Smooth muscle cell (in vitro differentiated cells): ENCODE data around the gene EXOC1. TPM values are rescaled to one million over a fixed set of nuclear protein-coding genes. Genes with fewer than 3 reads are reported as not detected.

Source experiments
- DNase-seq: peaks from one replicate; lab custom pipeline; 2025; ENCODE audit not compliant: unreplicated experiment; lab: John Stamatoyannopoulos, UW
- H2AFZ ChIP-seq: fragments of 200-600 bp; sonication (generic); 2 replicates; pipeline ENCODE4 v1.6.0; 2016; ENCODE audit warnings: antibody characterized with exemption, low read depth, mild to moderate bottlenecking
- H3F3A ChIP-seq: fragments of 200-600 bp; sonication (generic); 2 replicates; pipeline ENCODE4 v1.6.0; 2017; ENCODE audit warnings: antibody characterized with exemption, low read depth
- H3K27ac ChIP-seq: fragments of 200-600 bp; sonication (generic); 2 replicates; pipeline ENCODE4 v1.5.1; 2016; ENCODE audit warnings: low read depth, mild to moderate bottlenecking
- H3K27me3 ChIP-seq: fragments of 200-600 bp; sonication (generic); 2 replicates; pipeline ENCODE4 v1.6.1; 2016; ENCODE audit warnings: low read depth, mild to moderate bottlenecking
- H3K36me3 ChIP-seq: fragments of 200-600 bp; sonication (generic); 2 replicates; pipeline ENCODE4 v1.5.1; 2016; ENCODE audit warnings: low read depth
- H3K4me1 ChIP-seq: fragments of 200-600 bp; sonication (generic); 2 replicates; pipeline ENCODE4 v1.5.1; 2016; ENCODE audit warnings: low read depth
- H3K4me2 ChIP-seq: fragments of 200-600 bp; sonication (generic); 2 replicates; pipeline ENCODE4 v1.6.0; 2016; ENCODE audit warnings: mild to moderate bottlenecking
- H3K4me3 ChIP-seq: fragments of 200-600 bp; sonication (generic); 2 replicates; pipeline ENCODE4 v1.5.1; 2016; ENCODE audit warnings: mild to moderate bottlenecking
- H3K79me2 ChIP-seq: fragments of 200-600 bp; sonication (generic); 2 replicates; pipeline ENCODE4 v1.6.0; 2016; ENCODE audit warnings: low read depth, mild to moderate bottlenecking
- H3K9ac ChIP-seq: fragments of 200-600 bp; sonication (generic); 2 replicates; pipeline ENCODE4 v1.6.0; 2016; ENCODE audit warnings: low read depth
- H3K9me3 ChIP-seq: fragments of 200-600 bp; sonication (generic); replicated peaks from 2 replicates; pipeline ENCODE4 v1.5.1; 2016; ENCODE audit warnings: low read depth
- H4K20me1 ChIP-seq: fragments of 200-600 bp; sonication (generic); 2 replicates; pipeline ENCODE4 v1.6.0; 2016; ENCODE audit warnings: low read depth
- WGBS: methylation state at CpG from one replicate; pipeline ENCODE4 v1.1.7; 2016; ENCODE audit warnings: low lambda C conversion rate; 5-methylcytosine and 5-hydroxymethylcytosine counted together
- polyA plus RNA-seq: library from polyadenylated mRNA; unstranded; fragments of >200 nt; fragmentation: Nextera tagmentation; extraction: Ambion mirVana; gene quantifications from 2 replicates; pipeline ENCODE4 v1.2.1, GENCODE V29; 2016
- total RNA-seq: library from RNA; depleted of rRNA; stranded (reverse); fragments of >200 nt; gene quantifications from 2 replicates; pipeline ENCODE4 v1.2.3, GENCODE V29; 2014
- TF ChIP-seq, protein P1 (sequence below): fragments of 200-600 bp; sonication (generic); IDR thresholded peaks from 2 replicates; pipeline ENCODE4 v1.5.1; 2017; ENCODE audit warnings: borderline replicate concordance, mild to moderate bottlenecking, antibody characterized with exemption; ENCODE audit not compliant: insufficient read depth, poor library complexity, severe bottlenecking

The EXOC1 gene
- total and polyA plus RNA-seq, 2 experiments from 2014 or later, result 18.5 to 34.2 TPM

DNA sequence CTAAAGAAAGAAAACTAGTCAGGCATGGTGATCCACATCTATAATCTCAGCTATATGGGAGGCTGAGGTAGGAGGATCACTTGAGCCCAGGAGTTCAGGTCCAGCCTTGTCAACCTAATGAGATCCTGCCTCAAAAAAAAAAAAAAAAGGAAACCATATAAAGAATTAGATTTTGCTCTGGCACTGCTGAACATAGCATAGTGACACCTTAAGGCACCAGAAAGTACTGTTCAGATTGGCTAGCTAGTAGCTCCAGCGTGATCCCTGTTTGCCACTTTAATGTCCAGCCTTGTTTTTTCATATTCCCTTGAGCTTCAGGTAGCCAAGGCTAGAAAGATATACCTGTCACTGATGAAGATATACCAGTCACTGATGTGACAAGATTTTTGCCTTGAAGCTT is 34.1 kb downstream of the EXOC1 start:
- H3K79me2 ChIP-seq, result no peaks in the 10 kb centered on the region
- no peak overlapping the region for H3K9ac ChIP-seq
- H3K4me3 ChIP-seq, result no peak overlapping the region
- H3K27me3 ChIP-seq, result no peaks in the 10 kb centered on the region
- no peak overlapping the region for H2AFZ ChIP-seq
- TF ChIP-seq, protein P1, sequence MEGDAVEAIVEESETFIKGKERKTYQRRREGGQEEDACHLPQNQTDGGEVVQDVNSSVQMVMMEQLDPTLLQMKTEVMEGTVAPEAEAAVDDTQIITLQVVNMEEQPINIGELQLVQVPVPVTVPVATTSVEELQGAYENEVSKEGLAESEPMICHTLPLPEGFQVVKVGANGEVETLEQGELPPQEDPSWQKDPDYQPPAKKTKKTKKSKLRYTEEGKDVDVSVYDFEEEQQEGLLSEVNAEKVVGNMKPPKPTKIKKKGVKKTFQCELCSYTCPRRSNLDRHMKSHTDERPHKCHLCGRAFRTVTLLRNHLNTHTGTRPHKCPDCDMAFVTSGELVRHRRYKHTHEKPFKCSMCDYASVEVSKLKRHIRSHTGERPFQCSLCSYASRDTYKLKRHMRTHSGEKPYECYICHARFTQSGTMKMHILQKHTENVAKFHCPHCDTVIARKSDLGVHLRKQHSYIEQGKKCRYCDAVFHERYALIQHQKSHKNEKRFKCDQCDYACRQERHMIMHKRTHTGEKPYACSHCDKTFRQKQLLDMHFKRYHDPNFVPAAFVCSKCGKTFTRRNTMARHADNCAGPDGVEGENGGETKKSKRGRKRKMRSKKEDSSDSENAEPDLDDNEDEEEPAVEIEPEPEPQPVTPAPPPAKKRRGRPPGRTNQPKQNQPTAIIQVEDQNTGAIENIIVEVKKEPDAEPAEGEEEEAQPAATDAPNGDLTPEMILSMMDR, result no peak
- no peaks in the 10 kb centered on the region for H3K9me3 ChIP-seq
- DNase-seq, result no peak
- H3F3A ChIP-seq, result no peaks in the 10 kb centered on the region
- WGBS, result 83% methylated on average over 1 of the region's 1 CpG
- no peaks in the 10 kb centered on the region for H4K20me1 ChIP-seq
- no peak overlapping the region for H3K27ac ChIP-seq
- no peaks in the 10 kb centered on the region for H3K36me3 ChIP-seq
- peaks cover 7% of the 10 kb centered on the region for H3K4me1 ChIP-seq
- no peak overlapping the region for H3K4me2 ChIP-seq

DNA sequence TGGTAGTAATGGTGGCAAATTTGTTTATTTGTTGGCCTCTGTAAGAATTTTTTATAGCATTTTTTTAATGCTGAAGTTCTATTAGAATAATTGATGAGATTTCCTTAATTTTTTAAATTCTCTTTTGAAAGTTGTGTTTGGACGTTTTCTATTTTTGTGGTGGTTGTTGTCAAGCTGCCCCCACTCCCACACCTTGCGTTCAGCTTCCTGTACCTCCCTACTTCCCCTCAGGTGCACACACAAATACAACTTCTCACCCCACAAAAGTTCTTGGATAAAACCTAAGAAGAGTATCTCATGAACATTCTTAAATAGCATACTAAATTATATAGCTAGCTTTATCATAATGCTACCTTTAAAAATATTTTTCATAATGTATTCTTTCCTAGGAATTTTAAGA is 38.7 kb downstream of the EXOC1 start:
- Histone ChIP-seq H3K9me3 (no peaks in the 10 kb centered on the region), H3K79me2 (no peaks in the 10 kb centered on the region), H3K36me3 (peaks cover 26% of the 10 kb centered on the region), H3K4me2 (no peak overlapping the region), H3K4me1 (no peaks in the 10 kb centered on the region), H4K20me1 (no peaks in the 10 kb centered on the region), H3K4me3 (no peak overlapping the region), H2AFZ (no peak overlapping the region), H3K27ac (no peak overlapping the region), H3F3A (no peaks in the 10 kb centered on the region), H3K27me3 (no peaks in the 10 kb centered on the region), H3K9ac (no peak overlapping the region)
- no peak for DNase-seq
- WGBS, result 93% methylated on average over 2 of the region's 2 CpGs
- TF ChIP-seq, protein P1, result no peak

DNA sequence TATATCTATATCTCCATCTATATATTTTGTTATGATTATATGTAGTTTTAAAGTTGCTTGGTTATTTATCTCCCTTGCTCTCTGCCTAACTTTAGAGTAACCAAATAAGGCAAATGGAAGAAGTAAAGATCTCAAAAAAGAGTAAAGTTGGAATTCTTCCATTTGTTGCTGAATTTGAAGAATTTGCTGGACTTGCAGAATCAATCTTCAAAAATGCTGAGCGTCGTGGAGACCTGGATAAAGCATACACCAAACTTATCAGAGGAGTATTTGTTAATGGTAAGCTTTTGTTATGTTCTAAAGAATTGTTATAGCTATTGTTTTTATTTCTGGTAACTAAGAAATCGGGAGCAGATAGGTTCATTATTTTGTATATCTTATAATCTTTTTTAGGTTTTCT is 43.2 kb downstream of the EXOC1 start:
- H3K4me1 ChIP-seq, result no peaks in the 10 kb centered on the region
- no peaks in the 10 kb centered on the region for H3K27me3 ChIP-seq
- no peak overlapping the region for H3K27ac ChIP-seq
- no peak for DNase-seq
- H4K20me1 ChIP-seq, result no peaks in the 10 kb centered on the region
- no peaks in the 10 kb centered on the region for H3F3A ChIP-seq
- no peak overlapping the region for H3K9ac ChIP-seq
- TF ChIP-seq, protein P1, result no peak
- peaks cover 33% of the 10 kb centered on the region for H3K36me3 ChIP-seq
- no peaks in the 10 kb centered on the region for H3K79me2 ChIP-seq
- H3K4me3 ChIP-seq, result no peak overlapping the region
- 98% methylated on average over 3 of the region's 3 CpGs for WGBS
- no peak overlapping the region for H3K4me2 ChIP-seq
- H2AFZ ChIP-seq, result no peak overlapping the region
- H3K9me3 ChIP-seq, result no peaks in the 10 kb centered on the region

DNA sequence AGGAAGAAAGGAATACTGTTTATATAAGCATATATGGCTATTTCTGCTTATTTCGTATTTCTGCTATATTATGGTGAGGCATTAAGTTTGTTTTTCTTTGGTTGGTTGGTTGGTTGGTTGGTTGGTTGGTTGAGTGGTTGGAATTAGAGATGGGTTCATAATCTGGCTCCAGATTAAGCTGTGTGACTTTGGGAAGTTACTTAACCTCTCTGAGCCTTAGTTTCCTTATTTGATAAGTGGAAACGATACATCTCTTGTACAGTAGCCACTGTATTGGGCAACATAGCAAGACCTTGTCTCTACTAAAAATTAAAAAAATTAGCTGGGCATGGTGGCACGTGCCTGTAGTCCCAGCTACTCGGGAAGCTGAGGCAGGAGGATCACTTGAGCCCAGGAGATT is 49.2 kb downstream of the EXOC1 start:
- Histone ChIP-seq H3K4me3 (no peak overlapping the region), H4K20me1 (no peaks in the 10 kb centered on the region), H3K4me1 (no peaks in the 10 kb centered on the region), H3K9ac (no peak overlapping the region), H3K27ac (no peak overlapping the region), H3K79me2 (no peaks in the 10 kb centered on the region), H2AFZ (no peak overlapping the region), H3F3A (no peaks in the 10 kb centered on the region), H3K9me3 (no peaks in the 10 kb centered on the region), H3K27me3 (no peaks in the 10 kb centered on the region), H3K4me2 (no peak overlapping the region), H3K36me3 (peaks cover 8% of the 10 kb centered on the region)
- 96% methylated on average over 4 of the region's 4 CpGs for WGBS
- no peak for DNase-seq
- TF ChIP-seq, protein P1, result no peak
